Effector CD4-positive, alpha-beta T cell (primary cell): ENCODE results near the gene TTI1.

Experiments
- DNase-seq: peaks from one replicate; pipeline ENCODE4 v3.0.0-alpha.2; 2020

The TTI1 gene

GRCh38 chr20:37958856-37959520, 74.3 kb downstream of the TTI1 start:
- no peak for DNase-seq

- DNase-seq, result no peak
Measured at GRCh38 chr20:37956107-37956585, 77.1 kb downstream of the TTI1 start.

GRCh38 chr20:37955511-37955910, 77.7 kb downstream of the TTI1 start:
- DNase-seq, result no peak

GRCh38 chr20:37954626-37955025, 78.6 kb downstream of the TTI1 start:
- DNase-seq, result no peak

GRCh38 chr20:37954190-37954589, 79.1 kb downstream of the TTI1 start:
- no peak for DNase-seq

GRCh38 chr20:37948956-37949355, 84.3 kb downstream of the TTI1 start:
- DNase-seq, result no peak

GRCh38 chr20:37947943-37948342, 85.3 kb downstream of the TTI1 start:
- DNase-seq, result no peak

- no peak for DNase-seq
Measured at GRCh38 chr20:37946946-37947345, 86.3 kb downstream of the TTI1 start.

- no peak for DNase-seq
Measured at GRCh38 chr20:37945091-37945547, 88.1 kb downstream of the TTI1 start.

- DNase-seq, result no peak
Measured at GRCh38 chr20:37944456-37944981, 88.7 kb downstream of the TTI1 start.

GRCh38 chr20:37943501-37944455, 89.5 kb downstream of the TTI1 start:
- DNase-seq, result no peak

- DNase-seq, result no peak
Measured at GRCh38 chr20:37943033-37943432, 90.2 kb downstream of the TTI1 start.

- DNase-seq, result no peak
Measured at GRCh38 chr20:37941992-37942391, 91.3 kb downstream of the TTI1 start.

GRCh38 chr20:37941332-37941731, 91.9 kb downstream of the TTI1 start:
- no peak for DNase-seq

- no peak for DNase-seq
Measured at GRCh38 chr20:37940858-37941257, 92.4 kb downstream of the TTI1 start.

GRCh38 chr20:37939701-37940560, 93.3 kb downstream of the TTI1 start:
- no peak for DNase-seq

- DNase-seq, result no peak
Measured at GRCh38 chr20:37938954-37939353, 94.3 kb downstream of the TTI1 start.

- DNase-seq, result no peak
Measured at GRCh38 chr20:37938181-37938750, 95.0 kb downstream of the TTI1 start.

GRCh38 chr20:37937686-37938085, 95.6 kb downstream of the TTI1 start:
- DNase-seq, result no peak

GRCh38 chr20:37936451-37936850, 96.8 kb downstream of the TTI1 start:
- DNase-seq, result no peak

- DNase-seq, result no peak
Measured at GRCh38 chr20:37936041-37936440, 97.2 kb downstream of the TTI1 start.

GRCh38 chr20:37935435-37935834, 97.8 kb downstream of the TTI1 start:
- no peak for DNase-seq
